Activated T-cell treated with anti-CD3 and anti-CD28 coated beads for 4 hours (primary cell): Measurements from ENCODE around the gene ATP2B2.
"Not testable (repeated sequence)": the region's sequence is repeated elsewhere in the genome, so short reads cannot be mapped to it uniquely, and the experiment has no call there.

Source experiments
- DNase-seq: peaks from one replicate; pipeline ENCODE4 v3.0.0-alpha.2; 2020

ATP2B2 gene

DNA sequence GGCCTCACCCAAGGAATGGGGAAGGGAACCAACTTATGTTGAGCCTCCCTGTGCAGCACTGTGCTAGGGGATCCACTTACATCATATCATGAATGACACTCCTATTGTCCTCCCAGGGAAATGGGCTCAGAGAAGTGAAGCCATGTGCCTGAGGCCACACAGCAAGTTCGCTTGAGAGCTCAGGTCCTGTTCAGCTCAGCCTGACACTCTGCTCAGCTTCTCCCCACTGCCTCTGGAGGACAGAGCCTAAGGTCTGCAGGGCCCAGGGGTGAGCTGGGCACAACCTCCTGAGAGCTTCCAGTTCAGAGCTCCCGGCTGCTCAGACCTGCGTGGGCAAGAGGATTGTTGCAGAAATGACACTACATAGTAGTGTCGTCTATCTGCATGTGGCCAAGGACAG lies 108.5 kb downstream of the ATP2B2 start:
- no peak for DNase-seq

DNA sequence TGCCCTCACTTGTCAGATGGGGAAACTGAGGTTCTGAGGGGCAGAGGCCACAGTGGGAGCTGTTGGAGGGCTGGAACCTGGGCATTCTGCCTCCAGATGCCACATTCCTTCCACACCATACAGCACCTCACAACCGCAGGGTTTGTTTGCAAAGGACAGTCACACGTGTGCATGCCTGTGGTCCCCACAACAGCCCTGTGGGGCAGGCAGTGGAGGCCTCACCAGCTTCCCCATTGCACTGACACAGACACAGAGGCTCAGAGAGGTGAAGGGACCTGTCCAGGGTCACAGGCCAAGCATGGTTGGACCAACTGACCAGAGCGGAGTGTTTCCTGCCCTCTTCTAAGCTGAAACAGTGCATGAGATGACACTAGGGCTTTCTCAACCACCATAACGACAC lies 109.3 kb downstream of the ATP2B2 start:
- DNase-seq = no peak

DNA sequence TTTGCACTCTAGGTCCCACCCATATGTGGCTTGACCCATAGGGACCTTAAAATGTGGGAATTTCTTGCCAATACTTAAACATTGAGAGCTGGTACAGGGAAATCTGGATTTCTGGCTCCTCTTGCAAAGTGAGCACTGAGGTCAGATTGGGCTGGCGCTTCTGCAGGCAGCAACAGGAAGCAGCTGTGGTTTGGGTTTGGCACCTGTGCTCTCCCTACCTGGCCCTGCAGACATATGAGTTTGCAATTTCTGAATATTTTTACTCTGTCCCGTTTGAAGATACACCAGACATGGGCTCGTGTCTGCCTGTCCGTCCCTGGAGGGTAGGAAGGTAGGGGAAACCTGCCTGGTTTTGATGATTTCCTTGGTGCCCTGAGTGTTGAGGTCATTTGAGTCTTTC lies 109.7 kb downstream of the ATP2B2 start:
- DNase-seq = no peak

DNA sequence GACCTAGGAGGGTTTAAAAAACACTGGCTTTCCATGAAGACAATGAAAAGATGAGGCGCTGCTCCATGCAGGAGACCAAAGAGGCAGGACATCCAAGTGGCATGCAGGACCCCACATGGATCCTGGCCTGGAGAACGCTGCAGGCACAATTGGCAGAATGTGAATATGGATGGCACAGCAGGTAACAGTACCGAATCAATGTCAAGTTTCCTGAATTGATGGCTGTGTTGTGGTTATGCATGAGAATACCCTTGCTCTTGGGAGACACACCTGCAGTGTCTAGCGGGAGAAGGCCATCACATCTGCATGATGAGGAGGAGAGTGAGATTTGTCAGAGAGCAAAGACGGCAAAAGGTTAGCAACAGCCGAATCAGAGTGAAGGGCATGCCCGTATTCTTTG lies 110.2 kb downstream of the ATP2B2 start:
- DNase-seq = no peak

DNA sequence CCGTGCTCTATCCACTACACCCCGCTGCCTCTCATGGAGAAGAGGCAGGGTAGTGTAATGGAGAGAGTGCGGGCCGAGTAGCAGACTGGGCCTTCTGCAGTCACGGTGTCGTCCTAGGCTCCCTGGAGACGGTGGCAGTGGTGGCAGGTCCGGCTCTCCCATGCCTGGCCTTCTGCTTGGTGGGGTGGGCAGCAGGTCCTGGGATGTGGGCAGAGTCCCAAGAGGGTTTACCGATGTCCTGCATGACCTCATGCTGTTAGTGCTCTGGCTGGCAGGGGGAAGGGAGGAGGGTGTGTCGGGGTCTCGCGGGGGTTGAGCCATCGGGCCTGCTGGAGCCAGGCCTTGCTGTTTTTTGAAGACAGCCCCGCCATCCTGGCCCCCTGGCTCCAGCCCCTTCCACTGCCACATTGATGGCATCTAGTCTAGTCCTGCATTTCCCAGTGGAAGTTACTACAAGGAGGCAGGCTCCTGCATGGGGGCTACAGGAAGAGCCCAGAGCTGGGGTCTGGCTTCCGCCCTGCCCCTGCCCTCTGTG lies 110.8 kb downstream of the ATP2B2 start:
- DNase-seq = no peak

DNA sequence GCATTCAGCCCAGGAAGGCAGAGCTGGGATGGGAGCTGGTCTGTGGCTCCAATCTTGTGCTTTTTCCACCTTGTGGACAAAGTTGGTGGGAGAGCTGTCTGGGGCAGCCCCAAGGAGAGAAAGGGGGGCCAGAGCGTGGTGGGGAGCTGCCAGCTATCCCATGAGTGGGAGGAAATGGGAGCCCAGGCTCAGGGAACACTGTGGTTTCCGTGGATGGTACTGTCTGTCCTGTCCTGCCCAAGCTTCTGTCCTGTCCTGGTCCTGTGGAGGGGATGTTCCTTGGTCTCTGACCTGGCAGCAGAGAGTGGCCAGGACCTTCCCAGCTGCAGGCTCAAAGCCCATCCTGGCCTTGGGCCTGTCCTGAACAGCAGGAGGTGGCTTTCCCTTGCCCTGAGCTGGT lies 111.9 kb downstream of the ATP2B2 start:
- DNase-seq = no peak

DNA sequence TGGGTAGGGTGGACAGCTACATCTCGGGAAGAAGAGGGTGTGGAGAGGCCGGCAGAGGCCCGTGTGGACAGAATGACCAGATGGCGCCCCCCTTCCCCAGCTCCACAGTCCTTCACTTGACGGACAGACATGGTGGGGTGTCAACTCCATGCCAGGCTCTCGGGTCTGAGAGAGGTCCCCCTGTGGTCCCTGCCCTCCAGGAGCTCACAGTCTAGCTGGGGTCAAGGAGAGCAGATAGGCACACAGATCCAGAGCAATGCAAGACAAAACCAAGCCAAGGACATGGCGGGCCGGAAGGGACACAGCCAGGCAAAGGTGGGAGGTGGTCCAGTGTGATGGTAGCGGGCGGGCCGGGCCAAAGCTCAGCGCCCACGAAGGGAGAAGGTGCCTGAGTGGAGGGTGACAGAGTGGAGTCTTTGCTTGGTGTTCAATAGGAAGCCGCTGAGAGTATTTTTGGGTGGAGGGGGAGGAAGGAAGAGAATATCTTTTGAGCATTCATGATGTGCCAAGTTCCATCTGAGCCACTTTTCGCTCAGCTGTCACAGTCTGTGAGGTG lies 112.4 kb downstream of the ATP2B2 start:
- no peak for DNase-seq

DNA sequence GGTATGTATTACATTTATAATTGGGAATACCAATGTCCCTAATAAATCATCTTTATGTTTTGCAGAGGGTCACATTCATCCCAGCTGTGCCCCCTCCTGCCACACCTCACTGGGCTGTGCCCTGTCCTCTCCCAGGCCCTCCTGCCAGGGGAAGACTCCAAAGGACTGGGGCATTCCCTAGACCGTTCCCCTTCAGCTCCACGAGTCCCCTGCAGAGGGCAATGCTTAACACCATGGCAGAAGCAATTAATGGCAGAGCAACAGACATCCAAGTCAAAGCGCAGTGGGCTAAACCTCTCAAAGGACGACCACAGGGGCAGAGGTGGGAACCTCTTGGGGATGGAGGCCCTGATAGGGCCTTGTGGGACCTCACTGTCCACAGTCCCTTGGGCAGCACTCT lies 113.1 kb downstream of the ATP2B2 start:
- DNase-seq = no peak

DNA sequence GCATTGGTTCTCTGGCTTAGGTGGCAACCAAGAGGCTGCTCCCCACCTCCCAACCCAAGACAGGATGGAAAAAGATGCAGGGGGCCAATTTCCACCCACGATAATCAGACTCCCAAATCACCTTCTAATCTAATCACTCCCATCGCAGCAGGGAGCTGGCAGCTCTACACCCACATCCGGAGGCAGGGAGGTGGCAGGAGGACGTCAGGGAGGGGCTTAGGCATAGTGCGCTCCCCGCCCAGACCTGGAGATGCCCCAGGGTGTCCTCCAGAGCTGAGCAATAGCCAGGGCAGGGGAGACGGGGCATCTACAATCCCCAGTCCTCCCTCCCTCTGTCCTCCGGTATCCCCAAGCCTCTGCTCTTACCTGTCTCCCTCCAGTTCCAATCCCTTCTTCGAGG lies 114.0 kb downstream of the ATP2B2 start:
- DNase-seq = no peak

DNA sequence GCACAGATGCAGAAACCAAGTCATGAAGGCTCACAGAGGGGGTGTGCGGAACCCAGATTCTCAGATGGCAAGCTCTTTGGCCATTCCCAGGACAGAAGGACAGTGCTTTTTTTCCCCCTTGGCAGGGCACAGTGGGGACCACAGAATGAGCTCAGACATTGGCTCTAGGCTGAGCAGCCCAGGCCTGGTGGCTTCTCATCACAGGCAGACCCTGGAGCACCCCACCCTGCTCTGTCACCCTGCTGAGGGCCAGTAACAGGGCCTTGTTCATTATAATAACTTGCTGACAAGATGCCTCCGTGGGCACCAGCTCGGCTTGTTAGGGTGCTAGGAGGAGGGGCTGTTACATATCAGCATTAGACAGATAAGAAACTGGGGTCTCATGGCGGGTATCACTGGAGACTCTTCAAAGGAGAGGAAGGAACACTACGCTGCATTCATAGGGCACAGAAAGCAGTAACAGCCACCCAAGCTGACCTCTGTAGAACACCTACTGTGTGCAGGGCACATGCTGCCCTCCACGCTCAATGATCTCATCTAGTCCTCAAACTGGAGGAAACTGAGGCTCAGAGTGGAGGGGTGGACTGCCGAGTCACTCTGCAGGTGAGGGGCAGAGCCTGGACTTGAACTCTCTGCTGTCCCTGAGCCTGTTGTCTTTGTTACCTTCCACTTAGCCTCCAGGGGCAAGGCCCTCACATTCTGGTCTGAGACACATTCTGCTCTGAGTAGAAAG lies 114.6 kb downstream of the ATP2B2 start:
- DNase-seq = no peak

DNA sequence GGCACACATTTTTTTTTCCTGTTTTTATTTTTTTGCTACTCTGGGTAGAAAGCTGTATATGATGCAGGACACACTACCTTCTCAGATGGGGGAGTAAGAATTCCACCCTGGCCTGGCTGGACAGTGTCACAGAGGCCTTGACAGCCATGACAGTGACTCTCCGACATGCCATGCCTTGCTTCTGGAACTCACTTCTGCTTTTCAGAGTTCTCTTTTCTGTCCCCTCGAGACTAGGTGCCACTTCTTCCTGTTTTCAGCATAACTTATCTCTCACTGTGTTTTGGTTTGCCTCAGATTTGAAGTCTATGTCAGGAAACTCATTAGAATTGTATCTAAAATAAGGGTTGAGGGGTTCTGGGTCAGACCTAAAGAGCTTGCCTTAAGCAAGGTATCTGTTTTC lies 115.4 kb downstream of the ATP2B2 start:
- DNase-seq = no peak

DNA sequence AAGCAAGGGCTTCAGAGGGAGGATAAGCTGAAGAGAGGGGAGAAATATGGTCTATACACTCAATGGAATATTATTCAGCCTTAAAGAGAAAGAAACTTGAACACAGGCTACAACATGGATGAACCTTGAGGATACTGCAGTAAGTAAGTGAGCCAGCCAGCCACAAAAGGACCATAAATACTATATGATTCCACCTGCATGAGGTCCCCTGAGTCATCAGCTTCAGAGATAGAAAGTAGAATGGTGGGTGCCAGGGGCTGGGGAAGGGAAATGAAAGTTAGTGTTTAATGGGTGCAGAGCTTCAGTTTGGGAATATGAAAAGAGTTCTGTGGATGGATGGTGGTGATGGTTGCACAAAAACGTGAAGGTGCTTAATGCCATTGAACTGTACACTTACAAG lies 116.0 kb downstream of the ATP2B2 start:
- no peak for DNase-seq

DNA sequence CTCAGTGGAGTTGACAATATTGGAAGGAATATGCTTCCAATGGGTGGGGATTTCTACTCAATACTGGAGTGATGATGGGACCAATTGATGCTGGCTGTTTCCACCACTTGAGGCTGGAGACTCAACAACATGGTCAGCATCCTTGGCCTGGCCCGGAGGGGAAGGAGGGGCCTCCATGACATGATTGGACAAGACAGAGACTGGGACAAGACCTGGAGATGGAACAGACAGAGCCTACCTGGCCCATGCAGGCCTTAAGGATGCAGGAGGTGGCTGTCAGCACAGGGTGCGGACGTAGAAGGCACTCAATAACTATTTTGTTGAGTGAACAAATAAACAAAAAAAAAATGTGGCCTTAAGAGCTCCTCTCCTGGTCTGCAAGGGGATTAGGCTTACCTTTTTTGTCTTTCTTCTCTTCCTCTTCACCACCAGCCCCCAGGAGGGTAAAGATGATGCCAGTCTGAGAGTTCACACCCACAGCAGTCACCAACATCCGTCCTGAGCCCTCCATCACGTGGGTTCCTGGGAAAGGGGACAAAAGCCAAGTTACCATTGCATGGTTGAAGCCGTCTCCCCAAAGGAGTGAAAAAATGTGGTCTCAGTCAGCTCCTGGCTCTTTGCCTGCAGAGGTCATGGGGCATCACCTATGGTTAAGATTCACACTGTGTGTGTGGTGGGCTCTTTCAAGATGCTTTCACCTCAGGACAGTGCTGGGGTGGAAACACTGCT lies 117.3 kb downstream of the ATP2B2 start:
- DNase-seq = no peak

DNA sequence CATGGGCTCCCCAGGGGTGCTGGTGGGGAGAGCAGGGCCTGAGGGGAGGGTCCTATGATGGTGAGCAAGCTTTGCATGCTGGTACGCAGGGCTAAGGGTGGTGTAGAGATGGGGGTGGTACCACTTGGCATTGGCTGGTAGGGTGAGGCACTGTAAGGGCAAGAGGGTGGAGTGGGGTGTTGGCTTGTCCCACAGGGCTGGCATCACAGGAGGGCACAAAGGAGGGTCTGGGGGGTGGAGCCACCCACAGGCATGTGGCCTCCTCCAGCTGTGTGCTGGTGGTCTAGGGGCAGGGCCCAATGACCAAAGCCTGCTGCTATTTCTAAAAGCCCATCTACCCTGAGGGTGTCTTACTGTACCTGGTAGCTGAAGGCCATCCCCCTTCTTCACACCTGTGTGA lies 119.3 kb downstream of the ATP2B2 start:
- no peak for DNase-seq

DNA sequence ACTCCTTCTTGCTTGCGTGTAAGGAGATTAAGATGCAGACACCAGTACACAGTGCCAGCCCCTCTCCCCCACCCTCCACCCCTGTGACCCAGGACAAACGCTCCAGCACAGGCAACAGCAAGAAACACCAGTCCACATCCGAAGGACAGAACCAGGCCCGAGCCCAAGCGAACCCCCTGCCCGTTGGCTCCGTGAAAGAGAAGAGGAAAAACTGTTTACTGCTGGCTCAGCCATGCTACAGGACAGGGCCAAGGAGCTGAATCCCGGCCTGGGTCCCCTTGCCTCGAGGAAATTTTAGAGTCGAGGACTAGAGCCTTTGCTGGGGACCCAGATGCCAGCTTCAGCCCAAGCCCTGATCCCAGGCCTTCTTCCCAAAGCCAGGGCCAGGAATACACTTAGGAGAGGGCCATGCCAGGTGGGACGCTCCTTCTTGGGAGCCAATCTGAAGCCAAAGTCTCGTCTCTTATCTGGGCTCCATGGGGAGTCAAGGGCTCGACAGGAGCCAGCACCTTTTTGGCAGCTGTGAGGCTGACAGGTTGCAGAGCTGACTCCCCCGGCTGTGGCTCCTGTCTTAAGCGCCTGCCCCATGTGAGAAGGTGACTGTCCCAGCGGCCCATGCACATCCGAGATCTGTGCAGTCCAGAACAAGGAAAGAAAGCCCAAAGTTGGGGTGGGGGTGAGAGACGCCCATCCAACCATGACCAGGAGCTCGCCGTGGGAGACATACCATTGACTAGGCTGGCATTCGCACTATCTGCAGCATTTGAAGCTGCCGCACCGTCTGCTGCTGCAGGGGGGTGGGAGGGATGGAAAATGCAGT lies 120.6 kb downstream of the ATP2B2 start:
- DNase-seq = no peak

DNA sequence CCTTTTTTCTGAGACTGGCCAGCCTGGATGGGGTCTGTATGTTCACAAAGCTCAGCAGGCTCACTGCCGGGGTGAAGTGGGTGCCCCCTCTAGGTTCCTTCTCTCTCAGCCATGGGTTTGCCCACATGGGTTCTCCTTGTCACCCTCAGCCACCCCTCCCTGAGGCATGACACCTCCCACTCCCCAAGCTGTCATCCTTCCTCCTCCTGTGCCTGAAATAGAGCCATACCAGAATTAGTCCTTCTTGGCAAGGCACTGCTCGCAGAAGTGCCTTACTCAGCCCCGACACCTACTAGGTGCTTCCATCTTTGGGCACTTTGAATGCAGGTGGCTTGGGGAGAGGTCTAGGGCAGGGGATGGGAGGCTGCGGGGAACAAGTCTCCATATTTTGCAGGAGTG lies 121.5 kb downstream of the ATP2B2 start:
- DNase-seq = no peak

DNA sequence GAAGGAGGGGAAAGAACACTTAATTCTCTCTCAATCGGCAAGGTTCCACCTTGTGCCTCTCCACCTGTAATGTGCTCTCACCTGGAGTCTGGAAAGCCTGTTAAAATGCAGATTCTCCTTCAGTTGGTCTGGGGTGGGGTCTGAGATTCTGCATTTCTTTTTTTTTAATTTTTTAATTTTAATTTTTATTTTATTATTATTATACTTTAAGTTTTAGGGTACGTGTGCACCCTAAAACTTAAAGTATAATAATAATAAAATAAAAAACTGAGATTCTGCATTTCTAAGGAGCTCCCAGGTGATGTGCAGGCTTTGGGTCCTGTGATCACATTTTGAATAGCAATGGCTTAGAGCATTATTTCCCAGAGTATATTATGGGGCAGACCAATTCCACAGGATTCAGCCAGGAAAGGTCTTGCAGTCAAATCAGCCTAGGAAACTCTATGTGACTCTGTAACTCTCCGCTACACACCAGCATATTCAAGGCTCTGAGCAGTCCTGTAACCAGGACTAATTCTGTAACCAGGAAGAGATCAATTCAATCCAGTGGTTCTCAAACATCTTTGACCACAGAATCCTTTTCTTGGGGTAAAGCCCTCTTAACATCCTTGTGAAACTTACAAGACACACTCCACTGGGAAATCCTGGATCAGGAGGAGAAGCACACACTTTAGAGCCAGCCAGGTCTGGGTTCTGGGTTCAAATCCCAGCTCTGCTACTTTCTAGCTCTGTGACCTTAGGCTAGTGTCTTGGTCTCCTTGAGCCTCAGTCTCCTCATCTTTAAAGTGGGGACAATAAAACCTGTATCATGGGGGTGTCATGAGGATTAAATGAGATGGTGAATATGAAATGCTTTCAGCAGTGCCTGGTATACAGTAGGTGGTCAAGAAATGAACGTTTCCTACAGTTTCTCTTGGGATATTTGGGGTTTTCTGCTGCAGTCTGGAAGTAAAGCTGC lies 122.2 kb downstream of the ATP2B2 start:
- no peak for DNase-seq

DNA sequence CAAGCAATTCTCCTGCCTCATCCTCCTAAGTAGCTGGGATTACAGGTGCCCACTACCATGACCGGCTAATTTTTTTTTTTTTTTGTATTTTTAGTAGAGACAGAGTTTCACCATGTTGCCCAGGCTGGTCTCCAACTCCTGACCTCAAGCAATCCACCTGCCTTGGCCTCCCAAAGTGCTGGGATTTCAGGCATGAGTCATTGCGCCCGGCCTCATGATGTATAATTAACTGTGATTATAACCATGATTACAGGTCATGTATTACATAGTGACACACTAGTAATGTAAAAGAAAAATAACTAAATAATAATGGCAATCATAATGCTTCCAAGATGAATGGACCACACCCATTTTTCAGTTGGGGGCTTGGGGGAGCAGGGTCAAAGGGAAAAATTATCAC lies 122.9 kb downstream of the ATP2B2 start:
- not testable (repeated sequence) for DNase-seq

DNA sequence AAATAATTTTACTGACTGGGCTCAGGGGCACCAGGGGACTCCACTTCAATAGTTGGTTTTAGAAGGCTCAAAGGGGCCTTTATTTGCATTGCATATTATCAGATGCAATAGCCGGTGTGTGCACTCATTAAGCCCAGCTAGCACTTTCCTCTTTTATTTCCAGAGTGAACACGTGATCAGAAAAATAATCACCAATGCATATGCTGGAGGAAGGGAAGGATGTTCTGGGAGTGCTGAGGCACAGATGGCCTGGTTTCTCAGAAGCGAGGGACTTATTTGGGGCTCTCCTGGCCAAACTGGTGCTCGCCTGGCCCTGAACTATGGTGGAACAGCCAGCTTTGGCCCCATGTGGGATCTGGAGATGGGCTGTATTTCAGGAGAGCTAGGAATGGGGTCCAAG lies 124.0 kb downstream of the ATP2B2 start:
- DNase-seq = no peak

DNA sequence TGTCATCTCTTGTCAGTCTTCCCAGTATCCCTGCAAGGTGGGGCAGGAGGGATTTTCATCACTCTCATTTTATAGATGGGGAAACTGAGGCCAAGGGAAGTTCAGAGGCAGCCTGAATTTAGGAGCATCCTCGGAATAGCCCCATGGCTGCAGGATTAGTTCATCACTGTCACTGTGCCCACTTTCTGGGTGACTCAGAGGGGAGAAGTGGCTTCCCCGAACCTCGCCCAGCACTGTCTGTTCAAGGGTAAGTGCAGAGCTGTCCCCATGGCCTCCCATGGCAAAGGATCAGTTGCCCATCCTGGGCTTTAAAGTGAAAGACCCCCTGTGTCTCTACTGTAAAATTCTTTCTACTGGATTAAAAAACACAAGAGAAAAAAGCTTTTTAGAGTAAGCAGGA lies 124.5 kb downstream of the ATP2B2 start:
- no peak for DNase-seq

DNA sequence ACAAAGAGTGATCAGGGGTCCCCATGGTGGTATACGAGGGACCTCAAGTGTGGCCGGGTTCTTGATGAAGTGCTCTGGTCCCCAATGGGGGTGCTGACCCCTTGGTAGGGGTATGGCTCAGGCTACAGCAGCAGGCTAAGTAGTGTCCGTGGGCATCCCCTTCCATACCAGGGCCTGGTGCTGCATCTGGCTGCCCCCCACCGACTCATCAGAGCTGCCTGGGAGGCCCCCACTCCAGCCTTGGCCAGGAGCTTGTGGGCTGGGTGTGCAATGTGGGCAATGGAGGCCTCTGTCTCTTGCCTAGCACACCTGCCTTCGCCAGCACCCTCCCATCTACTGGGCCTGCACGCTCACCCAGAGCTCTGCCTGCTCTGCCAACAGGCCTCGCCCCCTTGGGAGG lies 125.4 kb downstream of the ATP2B2 start:
- no peak for DNase-seq

DNA sequence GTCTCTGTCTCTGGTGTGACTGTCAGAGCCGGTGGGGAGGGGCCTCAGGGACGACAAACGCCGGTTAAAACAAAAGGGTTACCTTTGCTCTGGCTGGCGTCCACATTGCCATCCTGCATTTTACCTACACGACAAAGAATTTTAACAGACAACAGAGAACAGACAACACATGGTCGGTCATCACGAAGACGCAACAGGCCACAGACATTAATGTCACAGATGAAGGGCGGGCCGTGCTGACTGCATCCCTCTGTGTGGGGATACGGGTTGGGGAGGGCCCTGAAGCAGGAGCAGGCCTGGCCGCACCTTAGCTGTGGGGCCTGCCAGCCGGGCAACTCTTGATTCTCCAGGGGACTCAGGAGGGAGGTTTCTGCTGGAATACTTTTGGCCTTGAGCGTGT lies 126.2 kb downstream of the ATP2B2 start:
- no peak for DNase-seq
